Fibroblast of villous mesenchyme (primary cell): ENCODE results near the gene CRTC3. TPM values are rescaled to one million over a fixed set of nuclear protein-coding genes. Genes with fewer than 3 reads are reported as not detected.

ENCODE experiments used
- DNase-seq: peaks from one replicate; pipeline ENCODE4 v3.0.0-alpha.2; 2010; ENCODE audit warnings: low read depth
- H3K4me3 ChIP-seq: 2 replicates; pipeline ENCODE4 v1.5.1; 2011; ENCODE audit warnings: low read depth, mild to moderate bottlenecking, low read length
- CTCF ChIP-seq: IDR thresholded peaks from 2 replicates; pipeline ENCODE4 v1.5.1; 2012; ENCODE audit warnings: low read depth, mild to moderate bottlenecking, low read length; ENCODE audit not compliant: insufficient read depth
- total RNA-seq: library from RNA; depleted of rRNA; stranded (reverse); fragments of >200 nt; gene quantifications from 2 replicates; pipeline ENCODE4 v1.2.3, GENCODE V29; 2012

The CRTC3 gene
- total RNA-seq, 1 donor: 21.2 TPM

DNA sequence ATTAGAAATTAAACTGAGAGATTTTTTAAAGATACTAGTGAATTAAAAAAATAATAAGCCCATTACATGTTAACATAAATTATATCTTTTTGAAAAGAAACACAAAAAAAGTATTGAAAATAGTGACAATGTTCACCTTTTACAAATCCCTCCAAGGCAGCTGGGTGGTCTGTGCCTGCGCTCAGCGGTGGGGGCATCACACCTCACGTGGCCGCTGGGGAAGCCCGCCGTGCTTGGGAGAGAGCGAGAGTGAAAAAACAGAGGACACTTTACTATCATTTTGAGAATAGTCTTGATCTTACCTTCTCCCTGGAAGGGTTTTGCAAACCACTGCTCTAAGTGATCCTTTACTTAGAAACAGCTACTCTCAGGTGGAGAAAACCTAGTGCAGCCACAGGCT, 76.9 kb downstream of the CRTC3 start:
- no peak for DNase-seq
- no peak overlapping the region for H3K4me3 ChIP-seq
- no peak for TF ChIP-seq CTCF

GRCh38 chr15:90607361-90607760, 77.6 kb downstream of the CRTC3 start:
- H3K4me3 ChIP-seq: no peak overlapping the region
- DNase-seq: no peak
- TF ChIP-seq CTCF: no peak

- H3K4me3 ChIP-seq: no peak overlapping the region
- no peak for TF ChIP-seq CTCF
- DNase-seq: no peak
Measured at GRCh38 chr15:90609242-90610180, 79.8 kb downstream of the CRTC3 start.

- no peak for TF ChIP-seq CTCF
- DNase-seq: peak; percentile 68
- no peak overlapping the region for H3K4me3 ChIP-seq
Measured at GRCh38 chr15:90610190-90610589, 80.5 kb downstream of the CRTC3 start.

- TF ChIP-seq CTCF: no peak
- H3K4me3 ChIP-seq: no peak overlapping the region
- DNase-seq: no peak
Measured at GRCh38 chr15:90611157-90611556, 81.4 kb downstream of the CRTC3 start.

GRCh38 chr15:90617171-90617570, 87.4 kb downstream of the CRTC3 start:
- no peak for TF ChIP-seq CTCF

GRCh38 chr15:90617668-90618097, 88.0 kb downstream of the CRTC3 start:
- peak; percentile 61 for DNase-seq
- H3K4me3 ChIP-seq: no peak overlapping the region
- TF ChIP-seq CTCF: no peak

More at GRCh38 chr15:90617171-90617570, 87.4 kb downstream of the CRTC3 start:
- peak; percentile 17 for DNase-seq
- H3K4me3 ChIP-seq: no peak overlapping the region
